A673 (cell line): ENCODE data around the gene DNAJC4. TPM values are rescaled to one million over a fixed set of nuclear protein-coding genes. Genes with fewer than 3 reads are reported as not detected.

Experiments used
- BruUV-seq: library from RNA; stranded (reverse); fragments of 400-500 nt; replicated peaks from 2 replicates; lab custom pipeline; 2021; lab: Mats Ljungman, UMichigan
- CTCF ChIA-PET: fragments of 300-600 bp; sonication (Branson Sonifier 250); formaldehyde crosslinking; loops from one replicate; lab custom pipeline; 2022; ENCODE audit warnings: antibody characterized with exemption; lab: Charles Lee
- POLR2A ChIA-PET: fragments of 300-600 bp; sonication (Branson Sonifier 250); formaldehyde crosslinking; loops from one replicate; lab custom pipeline; 2022; ENCODE audit warnings: antibody characterized with exemption; ENCODE audit not compliant: low non-redundant PET; lab: Charles Lee
- DNase-seq: peaks from one replicate; pipeline ENCODE4 v3.0.0-alpha.2; 2015; ENCODE audit warnings: low spot score
- H3K27ac ChIP-seq: fragments of 200-600 bp; sonication (generic); 2 replicates; pipeline ENCODE4 v1.5.1; 2016; ENCODE audit warnings: mixed run types, low read depth, mild to moderate bottlenecking, mixed read lengths, antibody characterized with exemption, low read length; ENCODE audit not compliant: poor library complexity, severe bottlenecking
- H3K27me3 ChIP-seq: fragments of 200-600 bp; sonication (generic); replicated peaks from 2 replicates; pipeline ENCODE4 v1.6.1; 2017; ENCODE audit warnings: mixed run types, low read depth, mild to moderate bottlenecking, mixed read lengths, antibody characterized with exemption, low read length; ENCODE audit not compliant: insufficient read depth, poor library complexity
- H3K36me3 ChIP-seq: fragments of 200-600 bp; sonication (generic); 2 replicates; pipeline ENCODE4 v1.6.1; 2016; ENCODE audit warnings: mixed run types, mild to moderate bottlenecking, mixed read lengths, antibody characterized with exemption, low read length; ENCODE audit not compliant: insufficient read depth, poor library complexity, severe bottlenecking
- H3K4me1 ChIP-seq: fragments of 200-600 bp; sonication (generic); 2 replicates; pipeline ENCODE4 v1.6.1; 2017; ENCODE audit warnings: mixed run types, mild to moderate bottlenecking, mixed read lengths, antibody characterized with exemption, low read length; ENCODE audit not compliant: insufficient read depth, poor library complexity, severe bottlenecking
- H3K4me3 ChIP-seq: fragments of 200-600 bp; sonication (generic); 2 replicates; pipeline ENCODE4 v1.5.1; 2016; ENCODE audit warnings: low read depth, mixed run types, mild to moderate bottlenecking, mixed read lengths, low read length; ENCODE audit not compliant: poor library complexity, severe bottlenecking
- H3K9me3 ChIP-seq: fragments of 200-600 bp; sonication (generic); 2 replicates; pipeline ENCODE4 v1.6.1; 2016; ENCODE audit warnings: mixed run types, low read depth, mild to moderate bottlenecking, mixed read lengths, antibody characterized with exemption, low read length; ENCODE audit not compliant: poor library complexity, severe bottlenecking
- EZH2 ChIP-seq: fragments of 200-600 bp; sonication (generic); IDR thresholded peaks from 2 replicates; pipeline ENCODE4 v1.6.1; 2017; ENCODE audit warnings: borderline replicate concordance, low read depth, mild to moderate bottlenecking, mixed read lengths, antibody characterized with exemption, low read length; ENCODE audit not compliant: poor library complexity, severe bottlenecking
- intact Hi-C: fragments of 100-400 bp; cut with micrococcal nuclease; formaldehyde crosslinking; loops from one replicate; pipeline ENCODE4 v1.10.0; 2022; ENCODE audit not compliant: unreplicated experiment
- total RNA-seq: library from RNA; stranded (reverse); gene quantifications from 2 replicates; pipeline ENCODE4 v1.2.3, GENCODE V29; 2021
- TF ChIP-seq, protein P1 (sequence below): fragments of 300-800, 200-600 bp; sonication (generic); conservative IDR thresholded peaks from 2 replicates; pipeline ENCODE4 v1.5.1; 2017; ENCODE audit warnings: low read depth, mild to moderate bottlenecking, antibody characterized with exemption, low read length, moderate library complexity, mixed read lengths

DNAJC4 gene
- total RNA-seq, 1 experiment from 2014 or later = 20.2 TPM

DNA sequence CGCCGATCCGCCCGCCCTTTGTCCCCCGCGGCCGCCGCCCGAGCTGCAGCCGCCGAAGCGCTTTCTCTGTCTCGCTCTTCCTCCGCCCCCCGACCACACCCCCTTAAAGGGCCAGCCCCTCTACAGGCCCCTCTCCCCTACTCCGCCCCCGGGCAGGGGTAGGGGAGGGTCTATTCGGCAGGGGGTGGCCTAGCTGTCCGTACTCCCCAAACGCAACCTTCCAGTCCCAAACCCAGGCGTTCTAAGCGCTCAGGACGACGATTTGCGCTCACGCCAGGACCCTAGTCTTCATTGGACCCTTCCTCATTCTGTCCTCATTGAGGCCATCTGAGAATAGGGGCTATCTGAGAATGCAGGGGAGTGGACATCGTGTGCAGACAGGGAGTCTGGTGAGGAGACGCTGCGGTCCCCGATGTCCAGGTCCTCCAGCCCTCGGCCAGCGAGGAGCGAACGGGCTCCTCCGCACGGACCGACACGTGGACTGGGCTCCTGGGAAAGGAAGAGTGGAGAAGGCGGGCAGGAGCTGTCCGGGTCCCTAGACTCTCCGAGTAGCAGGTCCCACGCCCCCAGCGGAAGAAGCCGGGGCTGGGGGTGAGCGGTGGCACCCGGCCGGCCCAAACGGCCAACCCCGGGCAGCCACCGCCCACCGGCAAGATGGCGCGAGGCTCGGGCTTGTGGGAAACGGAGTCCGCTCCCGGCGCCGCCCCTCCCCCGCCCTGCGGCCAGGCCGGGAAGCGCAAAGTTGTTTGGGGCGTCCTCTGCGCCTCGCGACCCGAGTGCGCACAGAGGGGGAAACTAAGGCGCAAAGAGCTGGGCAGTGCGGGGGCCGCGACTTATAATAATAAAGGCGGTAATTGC lies 16.8 kb downstream of the DNAJC4 start, which contains the start of gene PPP1R14B:
TSS of gene PPP1R14B (minus strand) at position 73 of the 858 bp plus-strand sequence. CDS start 270 bp downstream, outside the sequence.
- Histone ChIP-seq H3K4me1 (peaks cover 32% of the 10 kb centered on the region), H3K27ac (peak within 1 kb of the TSS; percentile 92)

DNA sequence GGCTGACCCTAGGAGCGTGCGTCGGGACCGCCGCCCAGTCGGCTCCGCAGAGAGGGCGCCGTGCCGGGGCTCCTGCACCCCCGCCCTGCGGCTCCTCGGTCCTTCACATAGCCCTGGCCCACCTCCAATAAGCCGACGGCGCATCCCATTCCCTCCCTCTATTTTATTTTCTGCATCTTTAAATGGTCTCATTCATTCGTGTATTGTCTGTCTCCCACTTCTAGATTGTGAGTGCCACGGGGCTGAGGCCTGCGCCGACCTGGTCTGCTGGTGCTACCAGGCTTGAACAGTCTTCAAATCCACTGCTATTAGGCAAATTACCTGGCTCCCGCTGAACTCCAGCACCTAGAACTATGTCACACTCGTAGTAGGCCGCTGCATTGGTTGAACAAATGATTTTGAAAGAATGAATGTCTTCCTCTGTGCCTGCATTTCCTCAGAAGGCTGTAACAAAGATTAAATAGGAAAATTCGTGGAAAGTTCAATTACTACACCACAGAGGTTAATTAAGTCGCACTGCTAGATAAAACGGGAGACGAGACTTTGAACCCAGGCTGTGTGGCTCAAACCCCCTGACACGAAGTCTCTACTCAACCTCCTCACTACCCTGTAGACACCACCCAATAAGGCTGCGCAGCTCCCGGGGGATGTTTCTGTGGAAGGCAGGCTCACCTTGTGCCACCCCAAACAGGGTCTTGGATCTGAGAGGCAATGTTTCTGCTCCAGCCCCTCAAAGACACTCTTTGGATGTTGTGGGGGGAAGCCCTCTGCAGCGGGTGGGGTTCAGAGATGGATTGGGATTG lies 17.6 kb downstream of the DNAJC4 start:
- H3K4me3 ChIP-seq = peak overlapping the region; percentile 99
- no peaks in the 10 kb centered on the region for H3K9me3 ChIP-seq
- no TSS peak for BruUV-seq
- peak overlapping the region; percentile 10 for H3K27ac ChIP-seq
- no peak for TF ChIP-seq EZH2
- TF ChIP-seq, protein P1, sequence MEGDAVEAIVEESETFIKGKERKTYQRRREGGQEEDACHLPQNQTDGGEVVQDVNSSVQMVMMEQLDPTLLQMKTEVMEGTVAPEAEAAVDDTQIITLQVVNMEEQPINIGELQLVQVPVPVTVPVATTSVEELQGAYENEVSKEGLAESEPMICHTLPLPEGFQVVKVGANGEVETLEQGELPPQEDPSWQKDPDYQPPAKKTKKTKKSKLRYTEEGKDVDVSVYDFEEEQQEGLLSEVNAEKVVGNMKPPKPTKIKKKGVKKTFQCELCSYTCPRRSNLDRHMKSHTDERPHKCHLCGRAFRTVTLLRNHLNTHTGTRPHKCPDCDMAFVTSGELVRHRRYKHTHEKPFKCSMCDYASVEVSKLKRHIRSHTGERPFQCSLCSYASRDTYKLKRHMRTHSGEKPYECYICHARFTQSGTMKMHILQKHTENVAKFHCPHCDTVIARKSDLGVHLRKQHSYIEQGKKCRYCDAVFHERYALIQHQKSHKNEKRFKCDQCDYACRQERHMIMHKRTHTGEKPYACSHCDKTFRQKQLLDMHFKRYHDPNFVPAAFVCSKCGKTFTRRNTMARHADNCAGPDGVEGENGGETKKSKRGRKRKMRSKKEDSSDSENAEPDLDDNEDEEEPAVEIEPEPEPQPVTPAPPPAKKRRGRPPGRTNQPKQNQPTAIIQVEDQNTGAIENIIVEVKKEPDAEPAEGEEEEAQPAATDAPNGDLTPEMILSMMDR = no peak
- H3K27me3 ChIP-seq = no peaks in the 10 kb centered on the region
- POLR2A ChIA-PET = no interaction called here
- CTCF ChIA-PET = interaction anchor here (0.5 to 2.0 kb wide), 2 partner anchors 43 to 674 kb away, joined by 3 to 6 read pairs; no protein-coding TSS in a partner anchor
- peaks cover 36% of the 10 kb centered on the region for H3K4me1 ChIP-seq
- peak; percentile 49 for DNase-seq
- H3K36me3 ChIP-seq = peaks cover 12% of the 10 kb centered on the region
- intact Hi-C loops = loop anchor here (5.0 kb wide), 1 partner anchor 41 kb away; the partner anchor contains the start of gene FERMT3

More for the DNA sequence above, 16.8 kb downstream of the DNAJC4 start, which contains the start of gene PPP1R14B:
- no TSS peak for BruUV-seq
- H3K36me3 ChIP-seq = peaks cover 12% of the 10 kb centered on the region
- no peaks in the 10 kb centered on the region for H3K27me3 ChIP-seq
- TF ChIP-seq EZH2 = no peak
- TF ChIP-seq, protein P1 = no peak
- peak within 1 kb of the TSS; percentile 99 for H3K4me3 ChIP-seq
- intact Hi-C loops = loop anchor here (5.0 kb wide), 1 partner anchor 40 kb away; the partner anchor contains the start of gene FERMT3
- ChIA-PET POLR2A (no interaction called here), CTCF (interaction anchor here (0.6 kb wide), 1 partner anchor 43 kb away, joined by 3 read pairs; no protein-coding TSS in a partner anchor)
- H3K9me3 ChIP-seq = no peaks in the 10 kb centered on the region
- peak; percentile 95 for DNase-seq

DNA sequence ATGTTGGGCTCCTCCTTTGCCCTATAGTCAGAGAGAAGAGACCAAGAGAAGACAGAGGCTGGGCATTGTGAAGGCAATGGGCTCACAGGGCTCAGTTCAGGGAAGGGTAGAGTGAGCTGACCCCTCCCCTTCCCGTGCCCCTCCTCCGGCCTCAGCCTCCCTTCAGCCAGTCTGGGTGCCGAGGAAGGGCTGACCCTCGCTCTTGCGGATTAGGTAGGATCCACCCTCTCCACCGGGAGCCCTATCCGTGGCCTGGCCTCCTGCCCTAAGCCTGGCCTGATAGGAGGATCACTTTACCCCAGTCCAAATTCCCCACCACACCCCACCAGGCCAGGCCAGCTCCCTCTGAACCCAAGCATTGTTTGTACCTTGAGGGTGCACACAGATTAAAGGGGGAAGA lies 18.2 kb downstream of the DNAJC4 start:
- CTCF ChIA-PET = interaction anchor here (0.5 to 2.0 kb wide), 2 partner anchors 44 to 674 kb away, joined by 3 to 6 read pairs; no protein-coding TSS in a partner anchor
- TF ChIP-seq EZH2 = no peak
- TF ChIP-seq, protein P1 = no peak
- no peaks in the 10 kb centered on the region for H3K9me3 ChIP-seq
- no peaks in the 10 kb centered on the region for H3K27me3 ChIP-seq
- POLR2A ChIA-PET = no interaction called here
- no peak overlapping the region for H3K4me3 ChIP-seq
- peaks cover 34% of the 10 kb centered on the region for H3K4me1 ChIP-seq
- intact Hi-C loops = loop anchor here (5.0 kb wide), 1 partner anchor 41 kb away; the partner anchor contains the start of gene FERMT3
- DNase-seq = no peak
- no peak overlapping the region for H3K27ac ChIP-seq
- BruUV-seq = no TSS peak
- H3K36me3 ChIP-seq = peaks cover 8% of the 10 kb centered on the region
